Heart right ventricle (tissue), 16 donors: ENCODE data around the gene TBC1D3B. TPM values are rescaled to one million over a fixed set of nuclear protein-coding genes. Genes with fewer than 3 reads are reported as not detected.
"Not testable (repeated sequence)": the region's sequence is repeated elsewhere in the genome, so short reads cannot be mapped to it uniquely, and the experiment has no call there.

Source experiments
- ATAC-seq, 8 donors: fragments of 200-7000 bp; cut with Tn5 transposase; one replicate each; pipeline ENCODE4 v1.9.1; 2020; ENCODE audit warnings: mild to moderate bottlenecking in 8 of 8, moderate library complexity in 8 of 8, moderate number of reproducible peaks in 1 of 8
- DNase-seq, 2 donors: peaks; one replicate each; pipeline ENCODE4 v3.0.0-alpha.2; 2020
- H3K27ac ChIP-seq, 10 donors: fragments of 200-600 bp; sonication (generic) in 2 of 10; one replicate each; pipeline versions ENCODE4 v1.5.0 to v1.8.0; 2020 to 2022; ENCODE audit warnings: mild to moderate bottlenecking in 3 of 10
- H3K27me3 ChIP-seq, 7 donors: fragments of 200-600 bp; one replicate each; pipeline ENCODE4 v1.8.0; 2021 to 2022; ENCODE audit warnings: mild to moderate bottlenecking in 2 of 7
- H3K36me3 ChIP-seq, 9 donors: fragments of 200-600 bp; sonication (generic) in 1 of 9; one replicate each; pipeline versions ENCODE4 v1.5.0 to v1.8.0; 2020 to 2022; ENCODE audit warnings: mild to moderate bottlenecking in 2 of 9
- H3K4me1 ChIP-seq, 9 donors: fragments of 200-600 bp; sonication (generic) in 1 of 9; one replicate each; pipeline versions ENCODE4 v1.5.0 to v1.8.0; 2020 to 2022; ENCODE audit warnings: mild to moderate bottlenecking in 4 of 9
- H3K4me3 ChIP-seq, 10 donors: fragments of 200-600 bp; sonication (generic) in 2 of 10; one replicate each; pipeline versions ENCODE4 v1.5.0 to v1.8.0; 2020 to 2022; ENCODE audit warnings: mild to moderate bottlenecking in 7 of 10, moderate library complexity in 2 of 10
- H3K9me3 ChIP-seq, 11 donors: fragments of 200-600 bp in 10 of 11; sonication (generic) in 2 of 11; one replicate each; pipeline versions ENCODE4 v1.5.0 to v1.8.0; 2013 to 2022; ENCODE audit warnings: mild to moderate bottlenecking in 2 of 11, control low read depth in 1 of 11, moderate library complexity in 1 of 11
- WGBS, 2 donors: extraction: QIAGEN DNeasy Blood & Tissue Kit; methylation state at CpG; one replicate each; pipeline ENCODE4 v1.1.7; 2013; ENCODE audit warnings: inconsistent platforms in 1 of 2; 5-methylcytosine and 5-hydroxymethylcytosine counted together
- intact Hi-C, 10 donors: fragments of 100-400 bp; cut with DNase I; formaldehyde crosslinking; loops; one replicate each; pipeline versions ENCODE4 v1.11.1 to v1.14.2; 2022
- long read RNA-seq, 3 donors: library from polyadenylated mRNA; unstranded; transcript quantifications; one replicate each; pipeline ENCODE4 v2.0.0, GENCODE V29; 2020 to 2021
- polyA plus RNA-seq, 2 donors: library from polyadenylated mRNA; stranded (reverse); fragments of 200-250 nt; gene quantifications; one replicate each; pipeline ENCODE4 v1.2.3, GENCODE V29; 2013
- total RNA-seq, 10 donors: library from RNA; stranded (reverse); fragmentation: NEBNext Ultra II Directional in 3 of 10; extraction: Animal tissue kit (Norgen Biotek cat#: 25700) in 3 of 10; gene quantifications; one replicate each; pipeline versions ENCODE4 v1.2.1 to v1.2.4, GENCODE V29; 2021 to 2023
- donor health status: Arrhythmogenic right ventricular cardiomyopathy.
- donor health status: ischemic (EF 13 %, LVEDD 7.1; RV severe dilation, severe dysfunction).
- donor health status: healthy with polysubstance abuse.
- donor health status: DM: no; HTN: yes; CAD: no.
- donor health status: DM: no; HTN: no; CAD: no.
- donor health status: ischemic (EF 25% LVEDD 6.9; RV normal size, moderate dysfunction).
- donor health status: ischemic (EF 25% LVEDD 5.7; RV mildly dilated, moderate dysfunction).
- donor health status: healthy.
- donor health status: DM: yes; HTN: yes; CAD: no.
- donor health status: Ischemic cardiomyopathy.
- donor health status: ischemic (EF 35%, LVEDD 5.7; RV mildly dilated, moderate dysfunction).
- donor health status: nonischemic (EF 11% LVEDD 7.7; RV severe dilation, severe dysfunction).
- donor health status: DM: yes; HTN: yes; CAD: no.
- donor health status: PGD.
- donor health status: ischemic (EF 29% LVEDD 5.4; RV normal size, mild dysfunction).
- donor health status: nonischemic (EF 23%, LVEDD 6.1; RV moderate dilation, normal function).

Gene TBC1D3B
- total RNA-seq: 1 to 10 TPM in 9 of 10 donors, under 1 TPM in 1; 0.94 to 2.9 (median 1.7) TPM
- polyA plus RNA-seq: 1 to 10 TPM in 1 of 2 donors, under 1 TPM in 1; 0.42 to 5.9 TPM
- long read RNA-seq, donor 1: 0 reads
- long read RNA-seq, donor 2: 0 reads
- long read RNA-seq, donor 3: 0 reads

GRCh38 chr17:36176536-36176935 is at the start of gene TBC1D3B:
TBC1D3B (minus strand) TSS chr17:36176636; CDS start chr17:36175050, 1,586 bp downstream.
- no CpG with 5 or more reads among the region's 11 CpGs for WGBS, 2 donors
- H3K9me3 ChIP-seq, H3K27me3 ChIP-seq, H3K36me3 ChIP-seq, ATAC-seq, intact Hi-C loops, H3K27ac ChIP-seq, H3K4me1 ChIP-seq, DNase-seq, H3K4me3 ChIP-seq: not testable (repeated sequence)

GRCh38 chr17:36222967-36223366 is 46.5 kb upstream of the TBC1D3B start:
- H3K36me3 ChIP-seq, ATAC-seq, intact Hi-C loops, H3K27me3 ChIP-seq, H3K4me3 ChIP-seq, H3K27ac ChIP-seq, DNase-seq: not testable (repeated sequence)
- Histone ChIP-seq H3K4me1 (peaks cover 0 to 13% (median 0%) of the 10 kb centered on the region in 9 donors), H3K9me3 (peaks cover 0 to 17% (median 0%) of the 10 kb centered on the region in 11 donors)
- 87 to 94% methylated on average over 11 to 12 of the region's 12 CpGs for WGBS, 2 donors

GRCh38 chr17:36221581-36222100 is 45.2 kb upstream of the TBC1D3B start:
- H3K27ac ChIP-seq, H3K36me3 ChIP-seq, intact Hi-C loops, H3K4me3 ChIP-seq, ATAC-seq, DNase-seq: not testable (repeated sequence)
- 75 to 81% methylated on average over 4 of the region's 4 CpGs for WGBS, 2 donors
- Histone ChIP-seq H3K27me3 (peaks cover 0 to 13% (median 0%) of the 10 kb centered on the region in 7 donors), H3K9me3 (peaks cover 0 to 19% (median 0%) of the 10 kb centered on the region in 11 donors), H3K4me1 (peaks cover 0 to 13% (median 0%) of the 10 kb centered on the region in 9 donors)

GRCh38 chr17:36220737-36221580 is 44.5 kb upstream of the TBC1D3B start:
- Histone ChIP-seq H3K4me1 (peaks cover 0 to 13% (median 0%) of the 10 kb centered on the region in 9 donors), H3K27ac (peak overlapping the region in 1 of 10 donors; percentile 47), H3K9me3 (peaks cover 0 to 19% (median 0%) of the 10 kb centered on the region in 11 donors), H3K27me3 (peaks cover 0 to 14% (median 0%) of the 10 kb centered on the region in 7 donors)
- DNase-seq: peak in 1 of 2 donors; percentile 20
- 59 to 62% methylated on average over 3 of the region's 3 CpGs for WGBS, 2 donors
- H3K36me3 ChIP-seq, ATAC-seq, intact Hi-C loops, H3K4me3 ChIP-seq: not testable (repeated sequence)

- H3K36me3 ChIP-seq, H3K27ac ChIP-seq, H3K4me3 ChIP-seq, intact Hi-C loops, ATAC-seq, DNase-seq: not testable (repeated sequence)
- peaks cover 0 to 26% (median 0%) of the 10 kb centered on the region in 7 donors for H3K27me3 ChIP-seq
- WGBS, 2 donors: 96 to 100% methylated on average over 1 of the region's 1 CpG
- H3K9me3 ChIP-seq: peaks cover 0 to 16% (median 0%) of the 10 kb centered on the region in 11 donors
- H3K4me1 ChIP-seq: peaks cover 0 to 13% (median 0%) of the 10 kb centered on the region in 9 donors
Measured at GRCh38 chr17:36219556-36219955, 43.1 kb upstream of the TBC1D3B start.

GRCh38 chr17:36215406-36216308 is 39.2 kb upstream of the TBC1D3B start:
- H3K27ac ChIP-seq, ATAC-seq, H3K4me1 ChIP-seq, intact Hi-C loops, H3K4me3 ChIP-seq, H3K36me3 ChIP-seq, DNase-seq: not testable (repeated sequence)
- peaks cover 0 to 57% (median 0%) of the 10 kb centered on the region in 7 donors for H3K27me3 ChIP-seq
- H3K9me3 ChIP-seq: peaks cover 0 to 16% (median 0%) of the 10 kb centered on the region in 11 donors
- 68 to 88% methylated on average over 7 of the region's 7 CpGs for WGBS, 2 donors
